GM06990 (cell line): ENCODE measurements around the gene TIMM44.

Source experiments
- DNase-seq: peaks from one replicate; pipeline ENCODE4 v3.0.0-alpha.2; 2011; ENCODE audit not compliant: insufficient read length; ENCODE audit errors: extremely low read depth
- H3K27me3 ChIP-seq: replicated peaks from 2 replicates; pipeline ENCODE4 v1.6.0; 2011; ENCODE audit warnings: low read length; ENCODE audit not compliant: control insufficient read depth, insufficient read depth
- H3K36me3 ChIP-seq: 2 replicates; pipeline ENCODE4 v1.5.1; 2011; ENCODE audit warnings: low read length; ENCODE audit not compliant: control insufficient read depth, insufficient read depth
- H3K4me3 ChIP-seq: replicated peaks from 2 replicates; pipeline ENCODE4 v1.5.1; 2011; ENCODE audit warnings: low read depth, mild to moderate bottlenecking, control low read depth, low read length
- CTCF ChIP-seq: IDR thresholded peaks from 2 replicates; pipeline ENCODE4 v1.5.1; 2011; ENCODE audit warnings: low read length, control low read depth, mild to moderate bottlenecking, inconsistent platforms; ENCODE audit not compliant: insufficient read depth, poor library complexity, severe bottlenecking

Gene TIMM44

GRCh38 chr19:7943444-7944176 lies at the start of gene TIMM44:
TIMM44 (minus strand) TSS chr19:7943666; CDS start chr19:7943651, 15 bp downstream.
- DNase-seq: peak; percentile 98
- Histone ChIP-seq H3K4me3 (peak within 1 kb of the TSS; percentile 85), H3K36me3 (peaks cover 4% of the 10 kb centered on the region), H3K27me3 (no peaks in the 10 kb centered on the region)
- no peak for TF ChIP-seq CTCF

DNA sequence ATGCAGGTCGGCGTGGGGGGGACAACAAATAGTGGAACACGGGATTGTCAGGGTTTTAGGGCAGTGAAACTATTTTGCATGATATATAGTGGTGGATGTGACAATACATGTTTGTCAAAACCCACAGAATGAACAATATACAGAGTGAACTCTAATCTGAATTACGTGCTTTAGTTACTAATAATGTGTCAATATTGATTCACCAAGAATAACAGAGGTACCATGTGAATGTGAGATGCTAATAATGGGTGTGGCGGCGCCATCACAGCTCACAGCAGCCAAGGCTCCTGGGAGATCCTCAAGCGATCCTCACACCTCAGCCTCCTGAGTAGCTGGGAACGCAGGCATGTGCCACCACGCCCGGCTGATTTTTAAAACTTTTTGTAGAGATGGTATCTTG lies 49.1 kb upstream of the TIMM44 start:
- DNase-seq: no peak
- peaks cover 24% of the 10 kb centered on the region for H3K36me3 ChIP-seq
- TF ChIP-seq CTCF: no peak
- no peak overlapping the region for H3K4me3 ChIP-seq
- no peaks in the 10 kb centered on the region for H3K27me3 ChIP-seq

- DNase-seq: no peak
- no peak overlapping the region for H3K4me3 ChIP-seq
- H3K36me3 ChIP-seq: peaks cover 39% of the 10 kb centered on the region
- no peaks in the 10 kb centered on the region for H3K27me3 ChIP-seq
- no peak for TF ChIP-seq CTCF
Measured at GRCh38 chr19:7989071-7989575, 45.7 kb upstream of the TIMM44 start.

DNA sequence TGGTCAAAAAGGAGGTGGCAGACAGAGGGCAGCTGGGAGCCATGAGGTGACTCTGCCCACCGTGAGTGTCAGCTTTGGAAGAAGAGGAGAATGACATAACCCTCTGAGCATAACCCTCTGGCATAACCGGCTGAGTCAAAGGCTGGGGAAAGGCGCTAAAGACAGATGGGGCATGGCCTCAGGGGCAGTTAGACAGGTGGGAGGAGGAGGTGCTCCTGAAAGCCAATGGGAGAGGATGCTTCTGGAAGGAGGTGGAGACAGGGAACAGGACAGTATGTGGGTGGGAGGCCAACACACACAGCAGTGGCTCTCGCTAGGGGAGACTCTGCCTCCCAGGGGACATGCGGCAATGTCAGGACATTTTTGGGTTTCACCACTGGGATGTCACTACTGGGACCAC lies 44.8 kb upstream of the TIMM44 start:
- H3K4me3 ChIP-seq: no peak overlapping the region
- no peak for DNase-seq
- no peaks in the 10 kb centered on the region for H3K27me3 ChIP-seq
- no peak for TF ChIP-seq CTCF
- H3K36me3 ChIP-seq: peaks cover 45% of the 10 kb centered on the region

GRCh38 chr19:7987114-7987768 lies 43.8 kb upstream of the TIMM44 start:
- no peak overlapping the region for H3K4me3 ChIP-seq
- TF ChIP-seq CTCF: no peak
- H3K27me3 ChIP-seq: no peaks in the 10 kb centered on the region
- H3K36me3 ChIP-seq: peaks cover 47% of the 10 kb centered on the region
- DNase-seq: no peak
